Heart right ventricle (tissue), 16 donors: ENCODE data around the gene UBD. TPM values are rescaled to one million over a fixed set of nuclear protein-coding genes. Genes with fewer than 3 reads are reported as not detected.

Experiments
- ATAC-seq, 8 donors: fragments of 200-7000 bp; cut with Tn5 transposase; one replicate each; pipeline ENCODE4 v1.9.1; 2020; ENCODE audit warnings: mild to moderate bottlenecking in 8 of 8, moderate library complexity in 8 of 8, moderate number of reproducible peaks in 1 of 8
- DNase-seq, 2 donors: peaks; one replicate each; pipeline ENCODE4 v3.0.0-alpha.2; 2020
- H3K27ac ChIP-seq, 10 donors: fragments of 200-600 bp; sonication (generic) in 2 of 10; one replicate each; pipeline versions ENCODE4 v1.5.0 to v1.8.0; 2020 to 2022; ENCODE audit warnings: mild to moderate bottlenecking in 3 of 10
- H3K27me3 ChIP-seq, 7 donors: fragments of 200-600 bp; one replicate each; pipeline ENCODE4 v1.8.0; 2021 to 2022; ENCODE audit warnings: mild to moderate bottlenecking in 2 of 7
- H3K36me3 ChIP-seq, 9 donors: fragments of 200-600 bp; sonication (generic) in 1 of 9; one replicate each; pipeline versions ENCODE4 v1.5.0 to v1.8.0; 2020 to 2022; ENCODE audit warnings: mild to moderate bottlenecking in 2 of 9
- H3K4me1 ChIP-seq, 9 donors: fragments of 200-600 bp; sonication (generic) in 1 of 9; one replicate each; pipeline versions ENCODE4 v1.5.0 to v1.8.0; 2020 to 2022; ENCODE audit warnings: mild to moderate bottlenecking in 4 of 9
- H3K4me3 ChIP-seq, 10 donors: fragments of 200-600 bp; sonication (generic) in 2 of 10; one replicate each; pipeline versions ENCODE4 v1.5.0 to v1.8.0; 2020 to 2022; ENCODE audit warnings: mild to moderate bottlenecking in 7 of 10, moderate library complexity in 2 of 10
- H3K9me3 ChIP-seq, 11 donors: fragments of 200-600 bp in 10 of 11; sonication (generic) in 2 of 11; one replicate each; pipeline versions ENCODE4 v1.5.0 to v1.8.0; 2013 to 2022; ENCODE audit warnings: mild to moderate bottlenecking in 2 of 11, control low read depth in 1 of 11, moderate library complexity in 1 of 11
- CTCF ChIP-seq, 9 donors: fragments of 200-600 bp; sonication (generic) in 2 of 9; IDR thresholded peaks; one replicate each; pipeline versions ENCODE4 v1.5.0 to v1.8.0; 2021 to 2022; ENCODE audit warnings: antibody characterized with exemption in 9 of 9, mild to moderate bottlenecking in 5 of 9, moderate library complexity in 1 of 9
- WGBS, 2 donors: extraction: QIAGEN DNeasy Blood & Tissue Kit; methylation state at CpG; one replicate each; pipeline ENCODE4 v1.1.7; 2013; ENCODE audit warnings: inconsistent platforms in 1 of 2; 5-methylcytosine and 5-hydroxymethylcytosine counted together
- intact Hi-C, 10 donors: fragments of 100-400 bp; cut with DNase I; formaldehyde crosslinking; loops; one replicate each; pipeline versions ENCODE4 v1.11.1 to v1.14.2; 2022
- polyA plus RNA-seq, 2 donors: library from polyadenylated mRNA; stranded (reverse); fragments of 200-250 nt; gene quantifications; one replicate each; pipeline ENCODE4 v1.2.3, GENCODE V29; 2013
- total RNA-seq, 10 donors: library from RNA; stranded (reverse); fragmentation: NEBNext Ultra II Directional in 3 of 10; extraction: Animal tissue kit (Norgen Biotek cat#: 25700) in 3 of 10; gene quantifications; one replicate each; pipeline versions ENCODE4 v1.2.1 to v1.2.4, GENCODE V29; 2021 to 2023
- donor health status: Arrhythmogenic right ventricular cardiomyopathy.
- donor health status: ischemic (EF 13 %, LVEDD 7.1; RV severe dilation, severe dysfunction).
- donor health status: healthy with polysubstance abuse.
- donor health status: DM: no; HTN: yes; CAD: no.
- donor health status: DM: no; HTN: no; CAD: no.
- donor health status: ischemic (EF 25% LVEDD 6.9; RV normal size, moderate dysfunction).
- donor health status: ischemic (EF 25% LVEDD 5.7; RV mildly dilated, moderate dysfunction).
- donor health status: healthy.
- donor health status: DM: yes; HTN: yes; CAD: no.
- donor health status: Ischemic cardiomyopathy.
- donor health status: ischemic (EF 35%, LVEDD 5.7; RV mildly dilated, moderate dysfunction).
- donor health status: nonischemic (EF 11% LVEDD 7.7; RV severe dilation, severe dysfunction).
- donor health status: DM: yes; HTN: yes; CAD: no.
- donor health status: PGD.
- donor health status: ischemic (EF 29% LVEDD 5.4; RV normal size, mild dysfunction).
- donor health status: nonischemic (EF 23%, LVEDD 6.1; RV moderate dilation, normal function).

UBD gene
- total and polyA plus RNA-seq, 12 donors: 0.23 to 53.8 (median 0.42) TPM; not detected in 7

GRCh38 chr6:29554764-29555163 lies 4.8 kb downstream of the UBD start:
- no peak for TF ChIP-seq CTCF (IDR thresholded peaks at IDR 0.05)
- Histone ChIP-seq H3K4me1 (peaks cover 5 to 20% (median 14%) of the 10 kb centered on the region in 9 donors), H3K36me3 (no peaks in the 10 kb centered on the region), H3K27me3 (peaks cover 0 to 75% (median 51%) of the 10 kb centered on the region in 7 donors), H3K9me3 (no peaks in the 10 kb centered on the region), H3K27ac (no peak overlapping the region), H3K4me3 (no peak overlapping the region)
- whole genome bisulfite sequencing, 2 donors: 83% methylated on average over 5 of the region's 5 CpGs
- DNase-seq (no peak), ATAC-seq (no peak)
- intact Hi-C loops: no loop called here

- Histone ChIP-seq H3K36me3 (no peaks in the 10 kb centered on the region), H3K4me1 (peaks cover 5 to 20% (median 14%) of the 10 kb centered on the region in 9 donors), H3K9me3 (no peaks in the 10 kb centered on the region), H3K27ac (no peak overlapping the region), H3K4me3 (peak overlapping the region in 9 of 10 donors; percentile 23 to 51 (median 48)), H3K27me3 (peaks cover 0 to 66% (median 47%) of the 10 kb centered on the region in 7 donors)
- TF ChIP-seq CTCF (IDR thresholded peaks at IDR 0.05): peak in 3 of 9 donors; percentile 5 to 28 (median 24)
- peak; percentile 73 to 94 (median 78) for ATAC-seq
- 1 to 2% methylated on average over 82 to 83 of the region's 83 CpGs for WGBS, 2 donors
- intact Hi-C loops: no loop called here
- DNase-seq: peak; percentile 14 to 67
Observed at GRCh38 chr6:29553268-29554057, 6.1 kb downstream of the UBD start.

- peak in 7 of 8 donors; percentile 57 to 88 (median 76) for ATAC-seq
- no peaks in the 10 kb centered on the region for H3K36me3 ChIP-seq
- TF ChIP-seq CTCF (IDR thresholded peaks at IDR 0.05): no peak
- H3K27ac ChIP-seq: no peak overlapping the region
- intact Hi-C loops: no loop called here
- H3K4me3 ChIP-seq: peak overlapping the region in 8 of 10 donors; percentile 23 to 51 (median 48)
- WGBS, 2 donors: 31 to 32% methylated on average over 5 of the region's 5 CpGs
- H3K4me1 ChIP-seq: peaks cover 5 to 20% (median 14%) of the 10 kb centered on the region in 9 donors
- H3K9me3 ChIP-seq: no peaks in the 10 kb centered on the region
- H3K27me3 ChIP-seq: peaks cover 0 to 62% (median 46%) of the 10 kb centered on the region in 7 donors
- peak in 1 of 2 donors; percentile 41 for DNase-seq
Observed at GRCh38 chr6:29552512-29553051, 7.0 kb downstream of the UBD start.

GRCh38 chr6:29547573-29547972 lies 12.0 kb downstream of the UBD start:
- intact Hi-C loops: no loop called here
- H3K4me1 ChIP-seq: peaks cover 0 to 2% (median 0%) of the 10 kb centered on the region in 9 donors
- TF ChIP-seq CTCF (IDR thresholded peaks at IDR 0.05): no peak
- H3K9me3 ChIP-seq: peaks cover 0 to 6% (median 0%) of the 10 kb centered on the region in 11 donors
- no peak overlapping the region for H3K27ac ChIP-seq
- ATAC-seq: no peak
- no peak for DNase-seq
- H3K4me3 ChIP-seq: no peak overlapping the region
- H3K27me3 ChIP-seq: peaks cover 0 to 49% (median 16%) of the 10 kb centered on the region in 7 donors
- 11 to 14% methylated on average over 3 of the region's 3 CpGs for WGBS, 2 donors
- no peaks in the 10 kb centered on the region for H3K36me3 ChIP-seq
